GM19099 (cell line): ENCODE data around the gene DSCAML1.

Source experiments
- POLR2A ChIP-seq: IDR thresholded peaks from 3 replicates; pipeline ENCODE4 v1.6.1; 2011; ENCODE audit warnings: low read depth; ENCODE audit not compliant: insufficient read length; ENCODE audit errors: extremely low read depth

Gene DSCAML1

DNA sequence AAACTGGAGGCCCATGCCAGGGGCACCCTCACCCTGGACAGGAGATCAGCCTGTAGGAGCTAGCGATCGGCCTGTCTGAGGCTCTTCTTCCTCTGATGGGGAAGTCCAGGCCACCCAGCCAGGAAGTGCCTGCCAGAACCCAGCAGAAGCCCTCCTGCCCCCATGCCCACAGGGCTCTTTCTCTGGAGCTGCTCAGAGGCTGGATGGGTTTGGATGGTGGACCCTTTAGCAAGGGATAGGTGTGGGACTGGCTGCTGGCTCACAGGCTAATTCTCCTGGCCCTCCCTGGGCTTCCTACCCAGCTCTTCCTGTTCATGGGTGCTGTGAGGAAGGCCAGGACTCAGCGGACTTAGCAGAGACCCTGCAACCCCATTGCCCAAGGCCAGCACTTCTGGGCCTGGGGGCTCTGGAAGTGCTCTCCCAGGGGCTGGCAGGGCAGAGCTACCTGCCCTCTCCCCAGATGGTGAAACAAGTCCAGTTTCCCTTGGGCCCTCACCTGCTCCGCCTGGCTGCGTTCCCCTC, 19.9 kb upstream of the DSCAML1 start:
- no peak for TF ChIP-seq POLR2A

DNA sequence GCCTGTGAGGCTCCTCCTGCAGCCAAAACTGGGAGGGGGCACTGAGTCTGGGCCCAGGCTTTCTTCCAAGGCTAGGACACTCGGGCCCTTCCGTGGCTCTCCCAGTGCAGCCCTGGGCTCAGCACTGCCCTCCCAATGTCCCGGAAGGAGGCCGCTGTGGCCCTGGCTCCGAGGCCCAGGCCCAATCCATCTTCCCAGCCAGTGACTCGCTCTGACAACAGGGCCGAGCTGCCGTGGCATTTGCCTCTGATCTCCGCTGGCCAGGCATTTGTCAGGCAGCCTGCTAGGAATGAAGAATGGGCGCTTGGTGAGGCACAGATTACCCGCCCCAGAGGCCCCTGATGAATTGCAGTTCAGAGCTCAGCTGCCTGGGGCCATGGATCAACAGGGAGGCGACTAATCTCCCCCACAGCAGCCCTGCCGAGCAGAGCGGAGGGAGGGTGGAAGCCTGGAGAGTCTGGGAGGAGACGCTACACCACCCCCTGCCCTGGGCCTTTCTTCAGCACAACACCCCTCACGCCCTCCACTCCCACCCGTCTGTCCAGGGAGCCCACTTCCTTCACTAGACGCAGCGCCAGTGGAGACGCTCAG, 19.2 kb upstream of the DSCAML1 start:
- no peak for TF ChIP-seq POLR2A

DNA sequence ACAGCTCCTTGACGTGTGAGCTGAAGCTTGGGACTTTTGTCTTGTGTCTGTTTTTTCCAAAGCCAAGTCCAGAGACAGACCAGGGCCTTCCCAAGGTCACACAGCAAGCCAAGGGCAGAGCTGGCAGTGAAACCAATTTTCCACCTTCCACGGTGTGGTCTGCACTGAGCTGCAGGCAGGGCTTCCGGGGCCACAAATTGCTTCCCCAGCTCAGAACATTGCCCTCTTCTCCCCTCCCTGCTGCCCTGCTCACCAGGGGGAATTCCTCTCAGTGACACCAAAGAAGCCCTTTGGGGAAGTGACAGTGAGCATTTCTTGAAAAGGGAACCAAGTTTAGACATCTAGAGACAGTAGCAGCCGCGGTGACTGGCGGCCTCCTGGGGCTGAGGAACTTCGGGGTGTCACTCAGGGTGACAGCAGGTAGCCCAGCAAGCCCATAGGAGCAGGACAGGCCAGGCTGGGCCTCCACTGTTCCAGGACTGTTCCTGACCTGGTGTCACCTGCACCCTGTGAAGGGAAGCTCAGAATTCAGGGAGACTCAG, 18.3 kb upstream of the DSCAML1 start:
- peak; percentile 90 for TF ChIP-seq POLR2A

GRCh38 chr11:117814766-117815261, 17.8 kb upstream of the DSCAML1 start:
- TF ChIP-seq POLR2A = peak; percentile 55

DNA sequence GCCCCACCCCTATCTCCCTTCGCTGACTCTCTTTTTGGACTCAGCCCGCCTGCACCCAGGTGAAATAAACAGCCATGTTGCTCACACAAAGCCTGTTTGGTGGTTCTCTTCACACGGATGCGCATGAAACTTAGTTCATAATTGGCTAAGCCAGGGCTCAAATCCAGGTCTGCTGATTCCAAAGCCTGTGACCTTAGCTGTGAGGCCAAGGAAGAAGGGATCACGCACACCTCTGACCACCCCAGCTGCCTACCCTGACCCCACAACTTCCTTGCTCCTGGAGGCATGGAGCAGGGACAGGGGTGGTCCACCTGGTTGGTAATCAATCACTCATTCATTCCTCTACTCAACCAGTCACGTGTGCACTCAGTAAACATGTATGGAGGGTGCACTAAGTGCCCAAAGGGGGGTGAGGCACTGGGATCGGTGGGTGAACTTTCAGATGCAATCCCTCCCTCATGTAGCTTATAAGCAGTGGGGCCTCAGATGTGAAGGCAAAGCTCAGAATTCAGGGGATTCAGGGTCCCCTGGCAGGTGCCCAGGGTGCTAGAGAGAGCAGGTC, 17.3 kb upstream of the DSCAML1 start:
- no peak for TF ChIP-seq POLR2A

GRCh38 chr11:117809236-117810055, 12.4 kb upstream of the DSCAML1 start:
- no peak for TF ChIP-seq POLR2A

DNA sequence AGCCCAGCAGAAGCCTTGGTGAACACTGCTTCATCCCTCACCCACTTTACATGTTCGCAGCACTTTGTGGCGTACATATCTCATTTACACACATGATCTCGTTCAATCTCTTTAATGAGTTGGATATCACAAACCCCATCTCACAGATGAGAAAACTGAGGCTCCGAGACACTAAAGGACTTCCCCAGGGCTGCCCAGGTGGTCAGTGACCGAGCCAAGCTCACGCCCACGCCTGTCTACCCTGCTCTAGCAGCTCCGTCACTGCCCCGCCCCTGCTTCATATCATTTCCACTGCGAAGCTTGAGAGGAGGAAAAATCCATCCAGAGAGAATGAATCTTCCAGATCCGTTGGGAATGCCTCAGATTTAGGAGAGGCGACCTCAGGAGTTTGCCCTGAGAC, 11.8 kb upstream of the DSCAML1 start:
- no peak for TF ChIP-seq POLR2A

DNA sequence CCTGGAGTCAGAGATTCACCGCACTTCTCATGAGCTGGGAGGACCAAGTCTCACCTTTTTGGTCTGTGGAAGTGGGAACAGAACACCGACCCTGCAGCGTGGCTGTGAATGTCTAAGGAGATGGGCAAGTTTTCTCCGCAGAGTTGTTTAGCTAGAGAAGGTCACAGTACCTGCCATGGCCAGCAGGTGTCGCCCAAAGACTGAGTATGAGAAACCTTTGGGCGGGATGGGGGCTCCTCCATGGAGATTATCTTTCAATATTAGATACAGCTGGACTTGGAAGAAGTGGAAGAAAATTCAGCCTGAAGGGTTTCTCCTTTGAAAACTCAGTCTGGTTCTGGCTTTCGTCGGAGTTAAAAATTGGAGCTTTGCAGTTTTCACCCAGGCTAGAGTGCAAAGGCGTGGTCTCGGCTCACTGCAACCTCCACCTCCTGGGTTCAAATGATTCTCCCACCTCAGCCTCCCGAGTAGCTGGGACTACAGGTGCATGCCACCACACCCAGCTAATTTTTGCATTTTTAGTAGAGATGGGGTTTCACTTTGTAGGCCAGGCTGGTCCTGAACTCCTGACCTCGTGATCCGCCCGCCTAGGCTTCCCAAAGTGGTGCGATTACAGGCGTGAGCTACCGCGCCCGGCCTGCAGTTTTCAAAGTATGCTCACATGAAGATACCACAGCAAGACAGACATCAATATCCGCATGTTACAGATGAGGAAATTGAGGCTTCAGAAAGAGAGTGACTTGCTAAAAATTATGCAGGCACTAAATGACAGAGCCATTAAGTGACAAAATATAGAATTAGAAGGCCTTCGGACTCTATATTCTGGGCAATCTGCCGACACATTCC, 10.7 kb upstream of the DSCAML1 start:
- TF ChIP-seq POLR2A = no peak

DNA sequence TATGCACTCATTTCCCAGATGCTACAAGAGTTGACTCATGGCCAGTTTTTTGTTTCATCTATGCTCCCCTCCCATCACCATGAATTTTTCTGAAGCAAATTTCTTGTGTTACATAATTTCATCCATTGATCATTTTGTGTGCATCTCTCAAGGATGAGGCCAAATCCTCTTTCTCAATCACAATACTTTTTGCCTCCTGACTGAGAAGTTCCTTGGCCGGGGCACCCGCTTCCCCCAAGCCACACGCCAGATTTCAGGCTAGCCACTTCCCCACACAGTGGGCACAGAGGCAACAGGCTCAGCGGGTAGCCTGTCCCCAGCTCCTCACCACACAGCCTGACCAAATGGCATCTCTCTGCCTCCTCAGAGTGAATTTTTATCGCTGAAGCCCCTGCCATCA, 9.8 kb upstream of the DSCAML1 start:
- TF ChIP-seq POLR2A = no peak

DNA sequence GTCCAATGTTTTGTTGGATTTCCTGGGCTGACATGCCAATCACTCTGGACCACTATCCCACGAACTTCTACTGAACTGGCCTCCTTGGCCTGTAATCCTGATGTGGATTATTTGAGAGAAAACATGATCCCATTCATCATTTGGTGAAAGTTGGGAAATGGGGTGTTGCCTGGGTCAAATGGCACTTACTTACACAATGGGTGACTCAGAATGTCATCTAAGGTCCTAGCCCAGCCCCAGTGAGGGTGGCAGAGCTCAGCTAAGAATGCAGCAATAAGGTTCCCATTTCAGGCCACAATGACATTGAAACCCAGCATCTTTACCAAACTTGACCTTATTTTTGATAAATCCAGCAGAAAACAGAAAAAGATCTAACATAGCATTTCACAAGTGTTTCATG, 8.0 kb upstream of the DSCAML1 start:
- no peak for TF ChIP-seq POLR2A

GRCh38 chr11:117803896-117804295, 6.9 kb upstream of the DSCAML1 start:
- TF ChIP-seq POLR2A = no peak

- TF ChIP-seq POLR2A = no peak
Observed at GRCh38 chr11:117799634-117800033, 2.6 kb upstream of the DSCAML1 start.

DNA sequence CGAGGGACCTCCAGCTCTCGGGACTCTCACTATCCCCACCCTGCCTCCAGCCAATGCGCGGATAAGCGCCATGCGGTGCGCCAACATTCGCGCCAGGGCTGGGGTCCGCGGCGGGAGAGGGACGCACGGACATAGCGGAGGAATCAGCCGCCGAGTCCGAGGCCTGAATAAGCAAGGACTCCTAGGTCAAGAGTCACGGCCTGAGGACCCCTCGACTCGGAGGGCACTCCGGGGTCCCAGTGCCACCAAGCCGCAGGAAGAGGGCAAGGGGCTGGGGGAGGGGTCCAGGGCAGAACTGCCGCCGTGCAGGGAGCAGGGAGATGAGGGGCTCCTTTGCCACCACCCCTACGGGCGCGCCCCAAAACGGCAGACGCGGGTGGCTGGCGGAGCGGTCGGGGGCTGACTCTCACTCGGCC, 552 bp downstream of the DSCAML1 start:
- TF ChIP-seq POLR2A = no peak

DNA sequence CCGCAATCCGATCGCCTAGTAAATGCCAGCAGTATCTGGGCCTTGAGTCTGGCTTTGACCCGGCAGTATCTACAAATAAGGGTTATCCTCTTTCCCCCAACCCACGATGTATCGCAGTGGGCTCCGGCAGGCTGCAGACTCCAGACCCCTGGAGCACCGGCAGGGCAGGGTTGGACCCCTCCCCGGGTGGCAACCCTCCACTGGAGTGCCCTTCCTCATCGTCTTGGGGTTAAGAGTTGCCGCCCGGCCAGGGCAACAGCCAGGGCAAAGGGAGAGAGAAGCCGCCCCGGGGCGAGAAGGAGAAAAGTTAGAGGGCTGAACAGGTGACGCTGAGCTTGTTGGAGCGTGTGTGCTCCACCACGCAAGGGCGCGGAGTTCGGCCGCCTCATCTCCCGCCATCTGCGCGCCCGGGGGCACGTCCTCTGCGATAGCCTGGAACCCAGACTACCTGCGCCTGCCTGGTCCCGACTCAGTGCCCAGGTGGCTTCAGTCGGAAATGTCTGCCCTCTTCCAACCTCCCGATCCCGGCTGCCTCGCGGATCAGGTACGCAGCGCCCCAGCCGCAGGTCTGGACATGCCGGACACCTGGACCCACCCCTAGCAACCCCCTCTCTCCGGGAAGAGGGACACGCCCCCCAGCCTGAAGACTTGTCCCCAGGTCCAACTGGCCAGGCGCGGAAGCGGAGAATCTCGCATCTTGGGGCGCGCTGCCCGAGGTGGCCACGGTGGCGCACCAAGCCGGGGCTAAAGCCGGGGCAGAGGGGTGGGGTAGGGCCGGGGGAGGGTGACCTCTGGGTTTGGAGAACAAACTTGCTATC, 1.2 kb downstream of the DSCAML1 start:
- TF ChIP-seq POLR2A = no peak
